ENCODE data around the gene SLC25A18.

GRCh38 chr22:17578136-17578754, 14.9 kb downstream of the SLC25A18 start:
- TF ChIP-seq CTCF (IDR thresholded peaks at IDR 0.05) (no peak), POLR2AphosphoS5 (IDR thresholded peaks at IDR 0.05) (peak in 2 of 3 donors; percentile 27 to 51), EP300 (IDR thresholded peaks at IDR 0.05) (no peak)

Measured in stomach (tissue), 4 donors.